NCI-H510A treated with DMSO at 0.1 percent for 48 hours (cell line): ENCODE results near the gene PLCH1.

Source experiments
- DNase-seq: peaks from one replicate; lab custom pipeline; 2025; lab: John Stamatoyannopoulos, UW

Gene PLCH1

DNA sequence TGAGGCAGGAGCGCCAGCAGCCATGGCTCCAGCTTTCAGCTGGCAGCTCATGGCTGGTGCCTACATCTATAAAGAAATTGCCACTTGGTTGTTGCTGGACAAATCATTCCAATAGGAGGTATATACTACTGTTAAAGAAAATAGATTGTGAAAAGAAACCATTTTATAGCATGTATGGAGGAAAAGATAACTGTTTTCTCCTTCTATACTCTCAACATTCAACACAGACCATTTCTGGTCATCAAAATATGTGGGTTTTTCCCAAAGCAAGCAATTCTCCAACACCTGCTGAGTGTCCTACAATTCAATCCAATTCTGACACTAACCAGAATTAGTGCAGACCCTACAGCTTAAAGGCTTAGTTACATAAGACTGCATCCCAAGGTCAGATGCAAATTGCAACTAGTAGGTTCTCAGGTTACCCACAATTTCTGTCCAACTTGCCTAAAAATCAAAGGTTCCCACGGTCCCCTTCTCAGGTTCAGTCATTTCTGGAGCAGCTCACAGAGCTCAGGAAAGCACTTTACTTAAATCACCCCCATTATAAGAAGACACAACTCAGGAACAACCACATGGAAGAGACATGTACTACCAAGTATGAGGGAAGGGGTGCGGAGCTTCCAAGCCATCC is 409.0 kb downstream of the PLCH1 start:
- no peak for DNase-seq

DNA sequence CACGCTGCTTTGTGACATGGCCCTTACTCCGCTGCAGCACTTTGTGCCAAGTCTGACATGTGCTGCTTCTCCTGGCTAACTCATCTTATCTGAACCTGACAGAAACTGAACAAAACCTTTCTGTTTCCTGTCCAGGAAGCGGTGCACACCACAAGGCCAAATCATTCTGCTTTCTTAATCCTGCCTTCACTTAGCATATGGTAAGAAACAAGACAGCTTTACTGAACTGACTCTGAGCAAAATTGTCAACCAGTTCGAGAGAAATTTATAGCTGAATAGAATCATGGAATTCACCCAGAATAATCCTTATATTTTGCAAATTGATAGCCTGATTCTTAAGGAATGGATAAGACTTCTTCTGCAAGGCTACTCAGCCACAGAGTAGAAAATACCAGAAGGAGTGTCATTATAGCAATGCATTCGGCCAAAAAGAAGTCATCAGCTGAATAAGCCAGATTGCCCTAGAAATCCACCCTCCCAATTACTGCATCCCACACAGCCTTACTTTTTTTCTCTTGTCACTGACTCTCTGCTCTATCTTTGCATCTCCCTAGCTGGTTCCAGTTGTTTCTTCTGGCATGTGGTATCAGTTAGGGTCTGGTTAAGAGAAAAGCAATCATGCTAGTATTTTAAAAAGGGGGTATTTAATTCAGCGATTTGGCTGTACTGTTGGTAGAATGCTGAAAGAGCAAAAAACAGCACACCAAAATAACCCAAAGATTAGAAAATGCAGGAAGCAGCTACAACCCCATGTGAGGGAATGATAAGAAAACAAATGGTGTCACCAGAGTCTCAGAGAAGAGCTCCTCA is 409.8 kb downstream of the PLCH1 start:
- DNase-seq = no peak

DNA sequence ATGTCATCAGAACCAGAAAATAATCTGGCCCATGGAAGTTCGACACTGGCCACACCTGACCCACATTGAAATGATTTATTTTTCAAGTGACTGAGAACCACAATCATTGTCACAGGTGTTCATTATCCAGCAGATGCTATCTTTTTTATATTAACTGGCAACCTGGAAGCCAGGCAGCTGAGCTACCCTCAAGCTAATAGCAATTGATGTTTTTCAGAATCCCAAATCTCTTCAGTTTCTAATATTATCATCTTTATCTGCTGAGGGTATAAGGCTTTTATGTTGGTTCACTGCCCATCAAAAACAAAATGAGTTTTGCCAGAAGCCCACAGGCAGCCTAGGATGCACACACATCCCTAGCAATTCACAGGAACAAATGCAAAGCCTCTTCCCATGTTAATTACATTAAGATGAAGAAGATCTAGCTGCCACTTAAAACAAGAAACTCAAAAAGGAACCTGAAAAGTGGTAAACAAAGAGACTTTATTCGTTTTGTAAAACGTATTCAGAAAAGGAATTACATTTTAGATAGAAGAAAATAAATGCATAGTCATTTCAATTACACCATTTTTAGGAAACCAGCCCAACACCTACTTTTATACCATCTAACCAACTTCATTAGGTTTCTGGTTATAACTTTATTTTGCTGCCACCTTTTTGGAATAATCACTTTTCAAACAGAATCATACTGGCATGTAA is 410.5 kb downstream of the PLCH1 start:
- no peak for DNase-seq

DNA sequence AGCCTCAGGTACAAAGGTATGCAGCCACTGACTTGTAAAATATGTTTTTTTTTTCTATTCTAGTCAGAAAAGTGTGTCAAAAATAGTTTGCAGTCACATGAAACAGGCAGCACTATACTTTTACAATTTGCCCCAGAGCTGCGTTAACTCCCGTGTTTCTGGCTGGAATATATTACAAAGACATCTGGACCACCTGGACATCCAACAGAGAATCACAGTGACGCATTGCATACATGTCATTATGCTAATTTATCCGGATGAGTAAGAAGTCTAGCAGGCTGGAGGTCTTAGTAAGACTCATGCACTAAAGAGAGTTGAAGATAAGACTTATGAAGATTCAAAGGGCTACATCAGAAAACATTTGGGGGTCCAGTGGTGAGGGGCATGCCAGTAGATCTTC is 412.2 kb downstream of the PLCH1 start:
- no peak for DNase-seq

DNA sequence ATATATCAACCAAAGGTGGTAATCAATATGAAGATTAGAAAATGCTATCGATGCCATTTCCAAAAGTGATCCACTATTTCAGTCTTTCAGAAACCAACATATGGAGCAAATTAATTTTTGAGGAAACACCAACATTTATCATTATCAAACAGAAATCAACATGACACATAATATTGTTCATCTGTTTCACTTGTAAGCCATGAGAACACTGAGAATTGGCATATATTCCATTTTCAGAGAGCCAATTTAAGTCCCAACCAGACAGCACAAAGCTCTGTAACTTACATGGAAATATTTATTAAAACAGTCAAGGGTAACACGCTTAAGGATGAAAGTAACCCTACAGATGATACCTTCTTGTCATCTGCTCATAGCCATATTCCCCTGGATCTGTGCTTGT is 413.8 kb downstream of the PLCH1 start:
- no peak for DNase-seq

DNA sequence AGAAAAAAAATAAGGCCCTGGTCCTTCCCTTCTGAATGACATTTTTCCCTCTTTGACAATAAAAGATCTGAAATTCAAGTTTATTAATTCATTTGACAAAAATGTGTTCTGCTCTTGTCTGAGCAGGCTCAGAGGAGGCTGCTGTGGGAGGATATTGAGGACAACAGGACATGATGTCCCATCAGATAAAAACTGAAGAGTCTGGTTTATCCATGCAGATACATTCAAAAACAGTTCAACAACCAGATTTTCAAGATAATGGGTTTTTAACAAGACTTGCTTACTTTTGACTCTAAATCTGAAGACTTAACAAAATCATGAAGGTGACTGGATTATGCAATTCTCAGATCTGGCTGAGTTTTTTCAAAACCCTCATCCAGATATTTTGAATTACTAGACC is 414.5 kb downstream of the PLCH1 start:
- no peak for DNase-seq

DNA sequence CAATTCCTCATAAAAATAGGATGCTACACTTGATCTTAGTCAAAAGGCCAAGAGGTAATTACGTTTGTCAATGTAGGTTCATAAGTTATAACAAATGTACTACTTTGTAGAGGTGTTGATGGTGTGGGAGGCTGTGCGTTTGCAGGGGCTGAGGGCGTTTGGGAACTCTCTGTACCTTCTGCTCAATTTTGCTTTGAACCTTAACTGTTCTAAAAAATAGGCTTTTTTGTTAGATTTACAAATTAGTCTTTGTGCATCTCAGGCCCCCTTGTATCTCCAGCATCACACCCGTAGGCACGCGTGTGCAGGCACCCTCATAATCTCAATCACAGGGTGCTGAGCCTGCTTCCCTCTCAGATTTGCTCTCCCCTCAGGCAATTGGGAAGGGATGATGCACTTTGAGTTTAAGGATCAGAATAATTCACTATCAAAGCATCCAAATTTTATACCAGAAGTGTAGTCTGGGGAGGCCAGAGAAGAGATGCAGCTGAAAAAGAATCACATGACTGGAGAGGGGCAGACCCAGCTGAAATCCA is 415.3 kb downstream of the PLCH1 start:
- DNase-seq = no peak

DNA sequence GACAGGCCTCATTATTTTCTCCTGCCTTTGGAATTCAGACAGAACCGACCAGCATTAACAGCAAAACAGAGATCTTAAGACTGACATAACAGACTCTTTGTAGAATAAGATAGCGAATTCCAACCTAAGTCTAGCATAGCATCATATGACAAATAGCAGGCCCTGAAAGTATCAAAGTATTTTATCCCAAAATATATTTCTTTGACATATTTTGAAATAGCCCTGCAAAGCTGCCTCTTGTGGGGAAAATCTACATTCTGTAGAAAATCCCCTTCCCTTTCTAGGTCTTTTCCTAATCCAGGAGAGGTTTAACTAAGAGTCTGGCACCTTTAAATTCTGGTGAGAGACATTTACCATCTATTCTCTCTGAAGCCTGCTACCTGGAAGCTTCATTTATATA is 417.0 kb downstream of the PLCH1 start:
- DNase-seq = no peak

DNA sequence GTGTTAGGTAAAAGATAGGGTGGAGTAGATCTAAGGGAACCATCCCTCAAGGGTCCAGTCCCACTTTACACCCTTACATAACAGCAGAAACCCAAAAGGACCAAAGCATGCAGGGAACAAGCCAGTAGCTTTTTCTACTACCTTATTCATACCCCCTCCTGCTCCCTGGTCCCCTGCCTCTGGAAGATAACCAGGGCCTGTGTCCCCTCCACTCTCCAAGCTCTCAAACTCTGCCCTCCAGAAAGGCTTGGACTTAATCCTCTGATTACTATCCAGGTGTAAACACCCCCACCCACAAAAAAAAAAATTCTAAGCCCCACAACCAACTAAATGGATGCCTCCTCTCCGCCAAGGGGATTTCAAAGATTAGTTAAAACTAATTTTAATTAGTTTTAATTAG is 417.4 kb downstream of the PLCH1 start:
- no peak for DNase-seq

DNA sequence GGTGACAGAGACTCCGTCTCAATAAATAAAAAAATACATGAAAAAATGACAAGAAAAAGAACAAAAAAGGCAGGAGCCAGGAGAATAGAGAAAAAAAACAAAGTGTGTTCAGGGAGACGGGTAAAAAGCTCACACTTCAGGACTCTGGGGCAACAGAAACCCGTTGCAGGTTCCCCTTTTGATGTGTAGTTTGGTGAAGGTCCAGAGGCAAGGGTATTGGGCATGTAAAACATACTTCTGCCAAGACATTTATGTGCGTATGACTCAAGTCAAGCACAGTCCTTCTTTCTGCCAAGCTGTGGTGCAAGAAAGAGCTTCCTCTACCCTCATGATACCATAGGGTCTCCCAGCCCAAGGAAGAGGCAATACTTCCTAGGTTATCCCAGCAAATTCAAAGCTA is 418.0 kb downstream of the PLCH1 start:
- DNase-seq = no peak

DNA sequence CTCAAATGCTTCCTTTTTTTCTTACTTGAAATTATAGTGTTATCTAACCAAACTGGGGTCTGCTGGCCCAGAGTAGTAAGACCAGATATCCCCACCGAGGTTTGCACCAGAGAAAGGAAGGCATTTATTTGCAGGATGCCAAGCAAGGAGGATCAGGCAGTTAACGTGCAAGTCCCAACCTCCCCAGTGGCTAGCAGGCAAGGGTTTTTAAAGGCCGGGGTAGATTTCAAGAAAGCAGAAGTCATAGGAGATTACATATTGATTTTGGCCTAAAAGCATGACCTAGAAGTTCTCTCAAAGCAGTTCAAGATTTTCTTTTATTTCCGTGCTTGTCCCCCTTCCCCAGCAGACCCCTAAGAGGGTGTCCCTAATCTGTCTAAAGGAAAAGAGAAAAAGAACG is 418.6 kb downstream of the PLCH1 start:
- no peak for DNase-seq
